GM23338 (cell line): ENCODE measurements around the gene IRF3. TPM values are rescaled to one million over a fixed set of nuclear protein-coding genes. Genes with fewer than 3 reads are reported as not detected.

Source experiments
- ATAC-seq: fragments of 200-7000 bp; cut with Tn5 transposase; 3 replicates; pipeline ENCODE4 v1.9.1; 2020
- DNase-seq: peaks from one replicate; pipeline ENCODE4 v3.0.0-alpha.2; 2015; ENCODE audit warnings: low spot score
- H2AFZ ChIP-seq: fragments of 200-600 bp; sonication (generic); 2 replicates; pipeline ENCODE4 v1.8.0; 2016; ENCODE audit warnings: antibody characterized with exemption, mild to moderate bottlenecking, moderate library complexity
- H3F3A ChIP-seq: fragments of 200-600 bp; sonication (generic); replicated peaks from 2 replicates; pipeline ENCODE4 v1.8.0; 2017; ENCODE audit warnings: antibody characterized with exemption, mixed run types, low read depth
- H3K27ac ChIP-seq: fragments of 200-600 bp; sonication (generic); 2 replicates; pipeline ENCODE4 v1.6.1; 2016; ENCODE audit warnings: low read depth
- H3K27me3 ChIP-seq: fragments of 200-600 bp; sonication (generic); 2 replicates; pipeline ENCODE4 v1.8.0; 2016; ENCODE audit warnings: mild to moderate bottlenecking, mixed run types, moderate library complexity; ENCODE audit not compliant: insufficient read depth
- H3K36me3 ChIP-seq: fragments of 200-600 bp; sonication (generic); 2 replicates; pipeline ENCODE4 v1.8.0; 2016; ENCODE audit warnings: mild to moderate bottlenecking; ENCODE audit not compliant: insufficient read depth
- H3K4me1 ChIP-seq: fragments of 200-600 bp; sonication (generic); 2 replicates; pipeline ENCODE4 v1.8.0; 2016; ENCODE audit warnings: mild to moderate bottlenecking, moderate library complexity; ENCODE audit not compliant: insufficient read depth
- H3K4me2 ChIP-seq: fragments of 200-600 bp; sonication (generic); 2 replicates; pipeline ENCODE4 v1.7.1; 2017; ENCODE audit warnings: mixed run types
- H3K4me3 ChIP-seq: fragments of 200-600 bp; sonication (generic); 2 replicates; pipeline ENCODE4 v1.6.1; 2016; ENCODE audit warnings: mixed run types
- H3K79me2 ChIP-seq: fragments of 200-600 bp; sonication (generic); replicated peaks from 2 replicates; pipeline ENCODE4 v1.8.0; 2017; ENCODE audit warnings: mild to moderate bottlenecking; ENCODE audit not compliant: insufficient read depth
- H3K9me2 ChIP-seq: fragments of 200-600 bp; sonication (generic); 2 replicates; pipeline ENCODE4 v1.8.0; 2017; ENCODE audit not compliant: insufficient read depth
- H4K20me1 ChIP-seq: fragments of 200-600 bp; sonication (generic); replicated peaks from 2 replicates; pipeline ENCODE4 v1.8.0; 2017; ENCODE audit warnings: mild to moderate bottlenecking; ENCODE audit not compliant: insufficient read depth
- H3K27ac Mint-ChIP-seq: 2 replicates; pipeline ENCODE4 v1.8.0; 2020; ENCODE audit warnings: inconsistent platforms, mild to moderate bottlenecking, moderate library complexity, mixed read lengths
- H3K27me3 Mint-ChIP-seq: 3 replicates; pipeline ENCODE4 v1.8.0; 2022; ENCODE audit warnings: low read depth, mild to moderate bottlenecking, moderate library complexity, mixed read lengths, inconsistent platforms; ENCODE audit not compliant: insufficient read depth, poor library complexity
- H3K36me3 Mint-ChIP-seq: 3 replicates; pipeline ENCODE4 v1.8.0; 2021; ENCODE audit warnings: low read depth, mild to moderate bottlenecking, inconsistent platforms, moderate library complexity, mixed read lengths
- H3K4me1 Mint-ChIP-seq: 3 replicates; pipeline ENCODE4 v1.8.0; 2020; ENCODE audit warnings: mild to moderate bottlenecking, inconsistent platforms, mixed read lengths
- H3K4me3 Mint-ChIP-seq: 3 replicates; pipeline ENCODE4 v1.8.0; 2021; ENCODE audit warnings: moderate library complexity, mild to moderate bottlenecking, inconsistent platforms, mixed read lengths
- H3K9me3 Mint-ChIP-seq: 3 replicates; pipeline ENCODE4 v1.8.0; 2020; ENCODE audit warnings: moderate library complexity, mild to moderate bottlenecking, inconsistent platforms, mixed read lengths
- CTCF ChIP-seq, 2 experiments: fragments of 200-600 bp in 1 of 2; sonication (generic) in 1 of 2; conservative IDR thresholded peaks; 2 replicates each; pipeline versions ENCODE4 v1.5.1 to v1.6.1; 2016 to 2017; ENCODE audit warnings: antibody characterized with exemption in 2 of 2, low read depth in 2 of 2, mild to moderate bottlenecking in 2 of 2, moderate library complexity in 1 of 2
- ETS1 ChIP-seq: IDR thresholded peaks from 2 replicates; pipeline ENCODE4 v1.6.1; 2016; ENCODE audit warnings: antibody characterized with exemption
- EZH2 ChIP-seq: fragments of 200-600 bp; sonication (generic); IDR thresholded peaks from one replicate; pipeline ENCODE4 v1.8.0; 2017; ENCODE audit warnings: antibody characterized with exemption, mild to moderate bottlenecking, low read depth; ENCODE audit not compliant: unreplicated experiment
- EZH2phosphoT487 ChIP-seq: fragments of 200-600 bp; sonication (generic); IDR thresholded peaks from one replicate; pipeline ENCODE4 v1.8.1; 2018; ENCODE audit warnings: antibody characterized with exemption; ENCODE audit not compliant: unreplicated experiment
- REST ChIP-seq: IDR thresholded peaks from one replicate; pipeline ENCODE4 v1.6.1; 2018; ENCODE audit warnings: antibody characterized with exemption; ENCODE audit not compliant: unreplicated experiment
- STAT1 ChIP-seq: IDR thresholded peaks from one replicate; pipeline ENCODE4 v1.6.1; 2016; ENCODE audit warnings: antibody characterized with exemption; ENCODE audit not compliant: unreplicated experiment
- ZNF114 ChIP-seq: fragments of 250-450 bp; sonication (Bioruptor Pico); IDR thresholded peaks from 2 replicates; pipeline ENCODE4 v1.5.0; 2020; ENCODE audit warnings: mild to moderate bottlenecking, moderate library complexity
- ZNF331 ChIP-seq: fragments of 250-450 bp; sonication (Bioruptor Pico); IDR thresholded peaks from 2 replicates; pipeline ENCODE4 v1.5.0; 2020; ENCODE audit warnings: low read depth, mild to moderate bottlenecking, moderate library complexity
- ZNF462 ChIP-seq: fragments of 250-450 bp; sonication (Bioruptor Pico); IDR thresholded peaks from 2 replicates; pipeline ENCODE4 v1.5.0; 2020; ENCODE audit warnings: mild to moderate bottlenecking, moderate library complexity
- polyA plus RNA-seq: library from polyadenylated mRNA; unstranded; fragments of >200 nt; fragmentation: Nextera tagmentation; extraction: Ambion mirVana; gene quantifications from 2 replicates; pipeline ENCODE4 v1.2.1, GENCODE V29; 2016
- total RNA-seq: library from RNA; depleted of rRNA; stranded (reverse); fragments of >200 nt; shearing (Covaris generic); gene quantifications from 2 replicates; pipeline ENCODE4 v1.2.3, GENCODE V29; 2014

IRF3 gene
- total and polyA plus RNA-seq, 2 experiments from 2014 or later, result 57.4 to 164 TPM

- H3K4me3 ChIP-seq, result no peak overlapping the region
- H3F3A ChIP-seq, result 0 out of 2 replicates have a peak, but pooled peaks cover under 1% of the 10 kb centered on the region
- Mint-ChIP-seq H3K27me3 (peaks cover 16% of the 10 kb centered on the region), H3K9me3 (no peaks in the 10 kb centered on the region), H3K4me3 (no peak overlapping the region), H3K4me1 (peaks cover 7% of the 10 kb centered on the region; the same call in 2 of the 3 replicates), H3K27ac (no peak overlapping the region), H3K36me3 (peaks cover 52% of the 10 kb centered on the region)
- no peak overlapping the region for H2AFZ ChIP-seq
- H4K20me1 ChIP-seq, result no peaks in the 10 kb centered on the region
- no peaks in the 10 kb centered on the region for H3K9me2 ChIP-seq
- H3K27me3 ChIP-seq, result no peaks in the 10 kb centered on the region
- H3K27ac ChIP-seq, result no peak overlapping the region
- H3K36me3 ChIP-seq, result peaks cover 7% of the 10 kb centered on the region; the same call in 1 of the 2 replicates
- no peak for TF ChIP-seq ETS1
- no peak for TF ChIP-seq EZH2phosphoT487
- no peak for TF ChIP-seq CTCF (conservative IDR thresholded peaks at IDR 0.05; ENCODE audit: low read depth in 2 of 2)
- TF ChIP-seq ZNF331 (CRISPR knock-in tag), result no peak
- TF ChIP-seq ZNF462, result no peak
- no peak for TF ChIP-seq ZNF114 (CRISPR knock-in tag)
- no peak for TF ChIP-seq EZH2
- no peak for TF ChIP-seq STAT1
- no peak for TF ChIP-seq REST
- DNase-seq, result no peak
- peaks cover 3% of the 10 kb centered on the region; the same call in 1 of the 2 replicates for H3K4me1 ChIP-seq
- H3K4me2 ChIP-seq, result no peak overlapping the region
- H3K79me2 ChIP-seq, result no peaks in the 10 kb centered on the region
- no peak for ATAC-seq
Observed at GRCh38 chr19:49713236-49713845, 47.7 kb upstream of the IRF3 start.
